ENCODE results near the gene SUGCT. TPM values are rescaled to one million over a fixed set of nuclear protein-coding genes. Genes with fewer than 3 reads are reported as not detected.
"Not testable (repeated sequence)": the region's sequence is repeated elsewhere in the genome, so short reads cannot be mapped to it uniquely, and the experiment has no call there.

SUGCT gene
- total and polyA plus RNA-seq, 5 donors, result 5.7 to 10.3 (median 6.1) TPM

GRCh38 chr7:40602351-40602750 is 467.5 kb downstream of the SUGCT start:
- not testable (repeated sequence) for H3K27me3 ChIP-seq (ENCODE audit: control insufficient read depth, insufficient read depth); H3K4me1 ChIP-seq (ENCODE audit: control insufficient read depth, insufficient read depth, low read length); DNase-seq; H3K27ac ChIP-seq (ENCODE audit: low read length); ATAC-seq; H3K9me3 ChIP-seq (ENCODE audit: control insufficient read depth, low read length); H3K4me3 ChIP-seq (ENCODE audit: low read length)
- intact Hi-C loops (cut with DNase I), result loop anchor here in 2 of 4 donors (10.0 kb wide), 2 partner anchors 268 to 278 kb away; no protein-coding TSS in a partner anchor
- WGBS, result 97% methylated on average over 2 of the region's 2 CpGs

DNA sequence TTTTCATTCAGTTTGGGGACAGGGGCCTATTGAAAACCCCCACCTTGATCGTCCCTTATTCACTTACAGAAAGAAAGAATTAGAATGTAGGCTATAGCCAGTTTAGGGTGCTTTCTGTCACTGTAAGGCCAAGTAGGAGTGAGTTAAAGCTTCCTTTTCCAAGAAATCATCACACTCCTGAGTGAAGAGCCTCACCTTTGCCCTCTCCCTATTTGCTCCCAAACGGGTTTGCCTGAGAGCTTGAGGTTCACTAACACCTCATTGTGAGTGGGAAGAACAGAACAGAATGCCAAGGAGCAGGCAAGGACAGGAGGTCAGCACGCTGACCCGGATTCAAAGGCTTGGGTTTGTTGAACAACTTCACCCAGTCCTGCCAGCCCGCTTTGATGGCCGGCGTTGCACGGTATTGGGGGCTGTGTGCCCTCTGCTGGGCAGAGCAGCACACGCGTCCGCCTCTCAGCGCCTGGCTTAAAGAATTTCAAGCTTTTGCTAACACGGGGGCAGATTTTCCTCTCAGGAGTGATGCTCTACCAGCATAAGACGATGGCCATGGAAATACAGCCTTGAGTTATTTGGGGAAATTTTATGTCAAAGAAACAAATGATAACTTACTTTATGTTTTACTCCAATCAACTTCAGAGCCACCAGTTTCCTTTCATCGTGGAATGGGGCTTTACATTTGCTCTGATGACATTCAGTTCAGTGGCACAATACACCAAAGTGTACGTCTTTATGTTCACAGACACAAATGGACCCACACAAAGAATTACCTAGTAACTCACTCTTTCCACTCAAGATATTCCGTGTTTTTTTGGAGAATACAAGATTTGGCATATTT is 470.0 kb downstream of the SUGCT start:
- DNase-seq, result peak; percentile 57 to 83 (median 82)
- Histone ChIP-seq H3K4me3 (ENCODE audit: low read length) (no peak overlapping the region), H3K4me1 (ENCODE audit: control insufficient read depth, insufficient read depth, low read length) (no peaks in the 10 kb centered on the region), H3K27ac (ENCODE audit: low read length) (no peak overlapping the region), H3K27me3 (ENCODE audit: control insufficient read depth, insufficient read depth) (no peaks in the 10 kb centered on the region), H3K9me3 (ENCODE audit: control insufficient read depth, low read length) (no peaks in the 10 kb centered on the region)
- intact Hi-C loops (cut with DNase I), result loop anchor here in 2 of 4 donors (10.0 kb wide), 2 partner anchors 270 to 280 kb away; no protein-coding TSS in a partner anchor
- 34% methylated on average over 17 of the region's 17 CpGs for WGBS
- peak; percentile 75 to 89 for ATAC-seq

GRCh38 chr7:40608321-40609075 is 473.7 kb downstream of the SUGCT start:
- Histone ChIP-seq H3K4me3 (ENCODE audit: low read length) (no peak overlapping the region), H3K27ac (ENCODE audit: low read length) (no peak overlapping the region), H3K27me3 (ENCODE audit: control insufficient read depth, insufficient read depth) (no peaks in the 10 kb centered on the region), H3K4me1 (ENCODE audit: control insufficient read depth, insufficient read depth, low read length) (no peaks in the 10 kb centered on the region), H3K9me3 (ENCODE audit: control insufficient read depth, low read length) (no peaks in the 10 kb centered on the region)
- ATAC-seq (no peak), DNase-seq (no peak)
- 87% methylated on average over 5 of the region's 5 CpGs for WGBS
- intact Hi-C loops (cut with DNase I), result loop anchor here in 2 of 4 donors (10.0 kb wide), 2 partner anchors 274 to 284 kb away; no protein-coding TSS in a partner anchor

DNA sequence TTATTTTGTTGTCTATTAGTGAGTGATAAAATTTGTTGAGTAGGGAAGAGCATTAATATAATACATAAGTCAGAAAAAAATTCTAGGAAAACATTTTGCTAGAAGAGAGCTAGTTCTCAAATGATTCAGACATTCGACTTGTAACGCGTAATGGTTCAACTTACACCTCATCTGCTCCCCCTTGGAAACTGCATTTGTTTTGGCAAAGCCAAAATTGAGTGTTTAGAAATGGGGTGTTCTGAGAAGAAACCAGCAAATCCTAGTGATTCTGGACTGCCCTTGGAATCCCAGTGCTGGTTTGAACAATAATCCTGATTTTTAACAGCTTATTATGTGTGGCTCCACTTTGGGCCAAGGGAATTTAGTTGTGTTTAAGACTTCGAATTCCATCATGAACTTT is 475.7 kb downstream of the SUGCT start:
- WGBS, result 89% methylated on average over 4 of the region's 4 CpGs
- intact Hi-C loops (cut with DNase I), result no loop called here

DNA sequence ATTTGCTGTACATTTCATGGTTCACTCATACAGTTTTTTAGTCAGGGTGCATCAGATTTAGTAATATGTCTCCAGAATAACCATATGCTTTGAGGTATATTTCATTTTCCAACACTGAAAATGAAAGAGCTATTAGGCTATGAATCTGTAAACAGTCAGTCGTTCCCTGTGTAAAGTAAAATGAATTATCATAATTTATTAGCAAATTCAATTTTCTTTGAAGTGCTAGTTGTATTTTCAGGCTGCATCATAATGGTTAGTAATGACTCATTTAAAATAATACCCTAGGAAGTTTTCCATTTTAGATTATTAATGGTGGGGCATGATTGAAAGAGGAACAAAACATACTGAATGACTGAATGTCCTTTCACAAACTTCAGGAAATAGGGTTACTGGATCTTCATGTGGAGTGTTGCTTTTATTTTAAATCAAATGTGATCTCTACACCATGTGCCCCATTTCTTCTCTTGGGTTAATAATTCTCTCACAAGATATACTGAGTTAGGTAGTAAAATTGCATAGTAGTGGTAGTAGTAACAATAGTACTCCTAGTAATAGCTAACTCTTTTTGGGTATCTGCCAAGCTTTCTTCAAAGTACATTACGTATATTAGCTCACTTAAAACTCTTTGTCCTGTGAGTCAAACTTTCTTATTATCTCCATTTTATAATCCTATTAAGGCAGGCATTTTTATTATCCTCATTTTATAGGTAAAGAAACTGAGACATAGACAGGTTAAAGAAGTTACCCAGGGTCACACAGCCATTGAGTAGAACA is 476.5 kb downstream of the SUGCT start:
- no peaks in the 10 kb centered on the region for H3K9me3 ChIP-seq (ENCODE audit: control insufficient read depth, low read length)
- ATAC-seq (no peak), DNase-seq (no peak)
- WGBS, result 90% methylated on average over 2 of the region's 2 CpGs
- intact Hi-C loops (cut with DNase I), result no loop called here
- H3K27ac ChIP-seq (ENCODE audit: low read length), result no peak overlapping the region
- no peak overlapping the region for H3K4me3 ChIP-seq (ENCODE audit: low read length)
- H3K4me1 ChIP-seq (ENCODE audit: control insufficient read depth, insufficient read depth, low read length), result no peaks in the 10 kb centered on the region
- H3K27me3 ChIP-seq (ENCODE audit: control insufficient read depth, insufficient read depth), result no peaks in the 10 kb centered on the region

More for the DNA sequence above, 475.7 kb downstream of the SUGCT start:
- H3K27ac ChIP-seq (ENCODE audit: low read length), result no peak overlapping the region
- H3K27me3 ChIP-seq (ENCODE audit: control insufficient read depth, insufficient read depth), result no peaks in the 10 kb centered on the region
- H3K4me1 ChIP-seq (ENCODE audit: control insufficient read depth, insufficient read depth, low read length), result no peaks in the 10 kb centered on the region
- no peaks in the 10 kb centered on the region for H3K9me3 ChIP-seq (ENCODE audit: control insufficient read depth, low read length)
- no peak overlapping the region for H3K4me3 ChIP-seq (ENCODE audit: low read length)
- DNase-seq (no peak), ATAC-seq (no peak)

- Histone ChIP-seq H3K4me1 (ENCODE audit: control insufficient read depth, insufficient read depth, low read length) (no peaks in the 10 kb centered on the region), H3K4me3 (ENCODE audit: low read length) (no peak overlapping the region), H3K27ac (ENCODE audit: low read length) (no peak overlapping the region), H3K9me3 (ENCODE audit: control insufficient read depth, low read length) (no peaks in the 10 kb centered on the region), H3K27me3 (ENCODE audit: control insufficient read depth, insufficient read depth) (no peaks in the 10 kb centered on the region)
- WGBS, result 69% methylated on average over 2 of the region's 2 CpGs
- ATAC-seq, result no peak
- intact Hi-C loops (cut with DNase I), result no loop called here
- no peak for DNase-seq
Measured at GRCh38 chr7:40612298-40612697, 477.5 kb downstream of the SUGCT start.

GRCh38 chr7:40619647-40620046 is 484.8 kb downstream of the SUGCT start:
- no peaks in the 10 kb centered on the region for H3K27me3 ChIP-seq (ENCODE audit: control insufficient read depth, insufficient read depth)
- H3K27ac ChIP-seq (ENCODE audit: low read length), result no peak overlapping the region
- H3K4me3 ChIP-seq (ENCODE audit: low read length), result no peak overlapping the region
- intact Hi-C loops (cut with DNase I), result no loop called here
- DNase-seq (no peak), ATAC-seq (no peak)
- H3K9me3 ChIP-seq (ENCODE audit: control insufficient read depth, low read length), result no peaks in the 10 kb centered on the region
- WGBS, result 46% methylated on average over 1 of the region's 1 CpG
- peaks cover 2% of the 10 kb centered on the region for H3K4me1 ChIP-seq (ENCODE audit: control insufficient read depth, insufficient read depth, low read length)

- ATAC-seq, result no peak
- no peak overlapping the region for H3K4me3 ChIP-seq (ENCODE audit: low read length)
- H3K27me3 ChIP-seq (ENCODE audit: control insufficient read depth, insufficient read depth), result no peaks in the 10 kb centered on the region
- DNase-seq, result no peak
- 80% methylated on average over 4 of the region's 4 CpGs for WGBS
- H3K4me1 ChIP-seq (ENCODE audit: control insufficient read depth, insufficient read depth, low read length), result peaks cover 2% of the 10 kb centered on the region
- H3K27ac ChIP-seq (ENCODE audit: low read length), result no peak overlapping the region
- no peaks in the 10 kb centered on the region for H3K9me3 ChIP-seq (ENCODE audit: control insufficient read depth, low read length)
- intact Hi-C loops (cut with DNase I), result no loop called here
Measured at GRCh38 chr7:40621592-40621998, 486.8 kb downstream of the SUGCT start.

DNA sequence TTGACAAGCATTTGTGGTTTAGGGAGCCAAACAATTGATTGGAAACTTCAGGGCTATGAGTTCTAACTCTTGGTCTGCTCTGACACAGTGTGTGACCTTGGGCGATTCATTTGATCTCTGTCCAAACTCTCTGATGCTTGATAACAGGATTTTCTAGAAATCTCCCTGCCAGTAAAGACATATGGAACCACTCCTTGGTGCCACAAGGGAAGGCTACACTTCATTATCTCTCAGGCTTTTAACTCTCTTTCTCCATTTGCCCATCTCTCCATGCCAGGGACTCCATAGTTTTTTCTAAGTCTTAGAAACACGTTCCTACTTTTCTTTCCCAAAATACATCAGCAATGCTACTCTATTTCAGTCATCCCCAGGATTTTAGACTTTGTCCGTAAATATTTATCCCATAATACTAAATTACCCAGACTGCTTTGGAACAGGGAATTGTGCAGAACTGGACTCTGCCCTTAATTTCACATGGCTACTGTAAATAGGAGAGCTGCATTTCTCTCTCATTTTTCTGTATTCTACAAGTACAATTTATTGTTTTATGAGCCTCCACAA is 488.2 kb downstream of the SUGCT start:
- Histone ChIP-seq H3K27ac (ENCODE audit: low read length) (no peak overlapping the region), H3K4me3 (ENCODE audit: low read length) (no peak overlapping the region), H3K27me3 (ENCODE audit: control insufficient read depth, insufficient read depth) (no peaks in the 10 kb centered on the region), H3K4me1 (ENCODE audit: control insufficient read depth, insufficient read depth, low read length) (peaks cover 2% of the 10 kb centered on the region), H3K9me3 (ENCODE audit: control insufficient read depth, low read length) (no peaks in the 10 kb centered on the region)
- ATAC-seq (no peak), DNase-seq (no peak)
- WGBS, result 75% methylated on average over 3 of the region's 3 CpGs
- intact Hi-C loops (cut with DNase I), result no loop called here

- H3K9me3 ChIP-seq (ENCODE audit: control insufficient read depth, low read length), result no peaks in the 10 kb centered on the region
- DNase-seq, result no peak
- H3K27ac ChIP-seq (ENCODE audit: low read length), result no peak overlapping the region
- ATAC-seq, result no peak
- H3K4me3 ChIP-seq (ENCODE audit: low read length), result no peak overlapping the region
- H3K4me1 ChIP-seq (ENCODE audit: control insufficient read depth, insufficient read depth, low read length), result peaks cover 2% of the 10 kb centered on the region
- intact Hi-C loops (cut with DNase I), result no loop called here
- H3K27me3 ChIP-seq (ENCODE audit: control insufficient read depth, insufficient read depth), result no peaks in the 10 kb centered on the region
- 58% methylated on average over 2 of the region's 2 CpGs for WGBS
Measured at GRCh38 chr7:40623863-40624262, 489.1 kb downstream of the SUGCT start.
